Fibroblast of skin of back (primary cell): Measurements from ENCODE around the gene HNRNPU. TPM values are rescaled to one million over a fixed set of nuclear protein-coding genes. Genes with fewer than 3 reads are reported as not detected.

Experiments used
- DNase-seq: peaks from one replicate; pipeline ENCODE4 v3.0.0-alpha.2; 2013
- polyA plus RNA-seq, 2 experiments: library from polyadenylated mRNA; unstranded; fragments of 120-200 nt; gene quantifications; one replicate each; pipeline ENCODE4 v1.2.1, GENCODE V29; 2013; ENCODE audit not compliant: insufficient read length in 2 of 2

HNRNPU gene
- 320 TPM for polyA plus RNA-seq (2013, experiment 1 of 2; ENCODE audit: insufficient read length)
- polyA plus RNA-seq (2013, experiment 2 of 2; ENCODE audit: insufficient read length): 226 TPM

DNA sequence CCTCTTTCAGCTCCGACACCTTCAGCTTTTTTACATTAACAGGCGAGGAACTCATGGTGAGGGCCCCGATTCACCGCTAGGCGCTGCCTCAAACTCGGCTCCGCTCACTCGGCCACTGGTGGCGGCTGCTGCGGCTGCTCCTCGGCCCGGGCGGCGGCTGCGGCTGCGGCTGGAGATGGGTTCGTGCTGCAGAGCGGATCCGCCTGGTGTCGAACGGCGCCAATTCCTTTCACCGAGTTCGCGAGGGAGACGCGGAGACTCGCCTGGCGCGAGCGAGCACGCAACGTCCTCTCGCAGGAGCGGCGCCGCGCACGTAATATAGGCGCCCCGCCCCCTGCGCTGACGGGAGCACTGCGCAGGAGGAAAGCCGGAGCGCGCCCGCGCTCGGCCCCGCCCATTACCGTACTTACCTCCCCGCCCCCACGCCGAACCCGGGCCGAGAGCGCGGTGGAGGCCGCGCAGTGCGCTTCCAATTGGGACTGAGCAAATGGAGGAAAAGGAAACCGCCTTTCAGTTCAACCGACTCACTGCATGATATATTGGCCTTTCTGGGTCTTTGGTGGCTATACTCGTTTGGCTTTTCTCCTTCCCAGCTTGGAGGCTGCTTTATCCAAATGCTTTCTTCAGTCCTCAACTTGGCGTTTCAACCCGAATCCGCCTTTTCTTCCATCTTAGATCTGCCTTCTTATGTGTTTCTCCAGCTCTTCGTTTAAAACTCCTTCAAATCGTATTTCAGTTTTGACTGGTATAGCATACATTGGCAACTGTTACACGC lies at the start of gene HNRNPU:
TSS of gene HNRNPU (minus strand) at position 291 of the 775 bp plus-strand sequence. CDS start at position 55, 236 bp downstream.
- DNase-seq: peak; percentile 96

DNA sequence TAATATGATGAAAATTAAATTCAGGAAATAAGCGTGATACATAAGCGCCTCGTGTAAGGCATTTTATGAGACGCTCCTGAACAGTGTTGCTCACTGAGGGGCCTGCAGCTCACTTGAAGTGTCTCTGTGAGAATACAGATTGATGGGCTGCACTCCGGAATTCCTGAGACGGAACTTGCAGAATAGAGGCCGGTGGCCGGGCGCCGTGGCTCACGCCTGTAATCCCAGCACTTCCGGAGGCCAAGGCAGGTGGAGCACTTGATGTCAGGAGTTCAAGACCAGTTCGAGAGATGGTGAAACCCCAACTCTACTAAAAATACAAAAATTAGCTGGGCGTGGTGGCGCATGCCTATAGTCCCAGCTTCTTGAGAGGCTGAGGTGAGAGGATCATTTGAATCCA lies 49.5 kb upstream of the HNRNPU start:
- no peak for DNase-seq

DNA sequence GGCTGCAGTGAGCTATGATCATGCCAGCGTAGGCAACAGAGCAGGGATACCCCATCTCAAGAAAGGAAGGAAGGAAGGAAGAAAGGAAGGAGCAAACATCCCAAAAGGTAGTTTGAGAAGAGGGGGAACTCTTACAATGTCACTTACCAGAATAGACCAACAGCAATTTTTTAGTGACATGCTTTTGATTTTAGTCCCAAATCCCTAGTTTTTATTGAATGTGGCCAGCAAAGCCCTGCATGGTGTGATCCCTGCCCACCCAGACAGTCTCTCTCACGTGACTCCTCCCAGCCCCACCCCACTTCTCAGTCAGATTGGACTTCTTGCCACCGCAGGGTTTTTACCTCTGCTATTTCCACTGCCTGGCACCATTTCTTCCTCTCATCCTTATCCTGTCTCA lies 39.8 kb upstream of the HNRNPU start:
- no peak for DNase-seq

DNA sequence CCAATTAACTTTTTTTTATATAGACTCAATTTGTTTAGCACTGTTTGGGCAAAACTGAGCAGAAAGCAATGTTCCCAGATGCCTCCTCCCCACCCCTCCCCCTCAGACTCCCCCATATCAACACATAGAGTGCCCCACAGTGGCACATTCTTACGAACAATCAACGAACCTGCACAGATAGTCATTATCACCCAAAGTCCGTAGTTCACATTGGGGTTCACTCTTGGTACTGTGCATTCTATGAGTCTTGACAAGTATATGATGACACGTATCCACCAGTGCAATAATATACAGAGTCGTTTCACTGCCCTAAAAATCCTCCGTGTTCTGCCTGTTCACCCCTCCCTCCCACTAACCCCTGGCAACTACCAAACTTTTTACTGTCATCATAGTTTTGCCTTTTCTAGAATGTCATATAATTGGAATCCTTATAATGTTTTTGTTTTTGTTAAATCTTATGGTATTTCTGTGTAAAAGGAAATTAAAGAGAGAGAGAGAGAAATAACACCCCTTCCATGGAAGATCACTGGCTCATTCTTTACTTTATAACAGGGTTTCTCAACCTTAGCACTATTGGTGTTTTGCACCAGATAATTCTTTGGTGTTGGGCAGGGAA lies 37.2 kb upstream of the HNRNPU start:
- DNase-seq: peak; percentile 66

DNA sequence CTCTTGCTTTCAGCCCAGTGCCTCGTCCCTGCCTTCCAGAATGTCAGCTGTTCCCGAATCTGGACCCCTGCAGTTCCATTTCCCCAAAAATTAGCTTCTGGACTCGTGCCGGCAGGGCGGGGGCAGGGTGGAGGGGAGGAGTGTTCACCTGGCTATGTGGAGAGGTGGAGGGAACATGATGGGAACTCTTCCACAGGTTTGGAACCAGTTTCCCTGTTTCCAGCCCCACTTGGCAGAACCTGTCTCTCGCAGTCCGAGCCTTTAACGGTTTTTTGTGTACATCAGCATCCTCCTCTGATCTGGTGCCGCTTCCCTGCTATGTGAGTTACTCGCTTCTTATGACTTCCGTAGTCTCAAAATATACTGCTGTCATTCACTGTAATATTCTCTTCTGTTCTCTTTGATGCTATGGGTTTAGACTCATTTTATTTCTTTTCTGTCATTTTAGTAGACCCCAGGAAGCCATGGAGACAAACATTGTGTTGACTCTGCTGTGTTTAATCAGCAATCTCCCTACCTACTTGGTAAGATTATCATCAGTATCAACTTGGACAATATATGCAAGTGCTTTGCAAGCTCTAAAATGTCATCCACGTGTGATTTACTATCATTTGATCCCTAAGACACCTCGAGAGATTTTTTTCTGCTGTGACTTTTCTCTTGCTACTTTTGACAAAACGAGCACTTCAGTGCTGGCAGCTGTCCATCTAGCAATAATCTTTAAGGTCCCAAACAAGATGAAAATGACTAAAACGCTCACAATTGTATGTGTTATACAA lies 33.3 kb upstream of the HNRNPU start:
- DNase-seq: no peak

DNA sequence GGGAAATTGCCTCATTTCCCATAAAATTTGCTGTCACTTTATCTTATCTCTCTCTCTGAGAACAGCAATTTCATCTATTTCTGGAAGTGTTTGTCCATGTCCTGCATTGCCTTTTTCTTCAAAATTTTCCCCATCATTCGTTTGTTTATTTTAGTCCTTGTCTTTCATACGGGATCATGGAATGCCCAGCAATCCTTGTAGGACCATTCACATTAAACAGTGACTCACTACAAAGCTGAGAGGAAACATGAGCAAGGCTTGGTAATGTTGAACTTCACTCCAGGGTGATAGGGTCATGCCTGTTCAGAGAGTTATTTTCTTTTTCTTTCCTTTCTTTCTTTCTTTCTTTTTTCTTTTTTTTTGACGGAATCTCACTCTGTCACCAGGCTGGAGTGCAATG lies 32.2 kb upstream of the HNRNPU start:
- DNase-seq: peak; percentile 87

DNA sequence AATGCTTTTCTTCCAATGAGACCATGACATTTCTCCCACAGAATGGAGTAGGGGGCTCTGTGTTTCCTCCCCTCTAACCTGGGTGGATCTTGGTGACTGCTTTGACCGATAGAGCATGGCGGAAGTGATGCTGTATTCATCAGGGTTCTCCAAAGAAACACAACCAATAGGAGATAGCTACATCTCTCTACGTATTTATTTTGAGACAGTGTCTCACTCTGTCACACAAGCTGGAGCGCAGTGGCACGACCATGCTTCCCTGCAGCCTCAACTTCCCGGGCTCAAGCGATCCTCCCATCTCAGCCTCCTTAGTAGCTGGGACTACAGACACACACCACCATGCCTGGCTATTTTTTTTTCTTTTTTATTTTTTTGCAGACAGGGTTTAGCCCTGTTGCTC lies 29.5 kb upstream of the HNRNPU start:
- no peak for DNase-seq

DNA sequence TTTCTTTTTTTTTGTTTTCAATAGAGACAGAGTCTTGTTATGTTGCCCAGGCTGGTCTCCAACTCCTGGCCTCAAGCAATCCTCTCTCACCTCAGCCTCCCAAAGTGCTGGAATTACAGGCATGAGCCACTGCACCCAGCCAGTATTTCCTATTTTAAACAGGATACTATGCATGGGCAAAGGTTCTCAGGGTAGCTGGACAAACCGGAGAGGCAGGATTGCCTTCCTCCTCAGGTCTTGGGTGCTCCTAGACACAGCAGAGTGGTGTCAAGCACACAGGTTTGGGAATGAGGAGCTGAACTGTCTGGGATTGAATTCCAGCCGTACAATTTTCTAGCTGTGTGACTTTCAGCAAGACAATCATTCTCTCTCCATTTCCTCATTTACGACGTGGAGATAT lies 22.9 kb upstream of the HNRNPU start:
- DNase-seq: no peak

DNA sequence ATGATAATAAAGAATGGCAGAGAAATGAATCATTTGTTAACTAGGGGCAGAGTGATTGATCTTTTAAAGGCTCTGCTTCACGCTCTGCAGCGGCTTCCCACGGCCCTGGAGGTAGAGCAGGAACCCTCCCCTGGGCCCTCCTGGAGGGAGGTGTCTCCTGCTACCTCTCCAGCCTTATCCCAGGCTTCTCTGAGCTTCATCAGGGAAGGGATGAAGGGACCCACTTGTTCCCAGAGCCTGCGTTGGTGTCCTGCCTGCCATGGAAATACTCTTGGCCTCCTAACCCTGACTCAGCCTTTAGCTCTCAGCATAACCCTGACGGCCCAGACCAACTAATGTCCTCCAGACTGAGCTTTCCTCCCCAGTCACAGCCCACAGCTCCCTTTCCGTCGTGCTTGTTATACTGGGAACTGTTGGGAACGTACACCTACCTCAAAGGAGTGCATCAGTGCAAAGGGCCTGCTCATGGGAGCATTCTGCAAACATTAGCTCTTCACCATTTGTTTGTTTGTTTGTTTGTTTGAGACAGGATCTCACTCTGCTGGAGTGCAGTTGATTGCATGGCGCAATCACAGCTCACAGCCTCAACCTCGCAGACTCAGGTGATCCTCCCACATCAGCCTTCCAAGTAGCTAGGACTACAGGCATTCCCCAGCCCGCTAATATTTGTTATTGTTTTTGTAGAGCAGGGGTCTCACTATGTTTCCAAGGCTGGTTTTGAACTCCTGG lies 17.4 kb upstream of the HNRNPU start:
- no peak for DNase-seq

DNA sequence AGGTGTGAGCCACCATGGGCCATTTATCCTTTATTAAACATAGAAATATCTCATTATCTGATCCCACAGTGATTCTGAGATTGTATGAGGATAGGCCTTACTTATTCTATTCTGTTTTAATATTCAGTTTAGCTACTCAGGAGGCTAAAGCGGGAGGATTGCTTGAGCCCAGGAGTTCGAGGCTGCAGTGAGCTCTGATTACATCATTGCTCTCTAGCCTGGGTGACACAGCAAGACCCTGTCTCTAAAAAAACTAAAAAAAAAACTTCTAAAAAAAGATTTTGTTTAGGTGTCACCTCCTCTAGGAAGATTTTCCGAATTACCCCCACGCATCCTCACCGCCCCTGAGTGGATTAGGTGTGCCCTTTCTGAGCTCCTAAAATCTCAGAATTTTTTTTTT lies 14.3 kb upstream of the HNRNPU start:
- DNase-seq: no peak

DNA sequence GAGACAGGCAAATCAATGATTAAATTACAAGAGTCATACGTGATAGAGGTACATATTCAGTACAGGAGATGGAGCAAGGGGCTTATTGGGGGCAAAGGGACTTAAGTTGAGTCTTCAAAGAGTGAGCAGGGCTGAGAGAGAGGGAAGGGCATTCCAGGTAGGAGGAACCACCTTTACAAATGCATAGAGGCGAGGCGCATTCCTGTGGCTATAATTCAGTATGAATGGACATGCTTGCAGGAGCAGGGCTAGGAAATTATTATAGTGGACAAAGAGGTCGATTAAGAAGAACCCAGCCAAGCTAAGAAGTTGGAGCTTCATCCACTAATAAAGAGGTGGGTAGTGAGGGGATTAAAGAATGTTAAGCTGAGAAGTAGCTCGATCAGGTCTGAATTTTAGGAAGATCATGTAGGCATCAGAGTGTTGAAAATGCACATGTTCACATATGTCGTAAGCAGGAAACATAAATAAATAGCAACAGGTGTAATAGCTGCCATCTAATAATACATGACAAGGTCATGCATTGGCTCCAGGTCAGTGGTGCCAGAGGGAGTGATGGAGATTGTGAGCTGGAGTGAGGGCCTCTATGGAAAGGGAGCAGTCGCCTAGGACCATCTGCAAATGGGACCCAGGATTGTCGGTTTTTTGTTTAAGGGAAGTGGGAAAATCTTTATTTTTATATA lies 12.0 kb upstream of the HNRNPU start:
- no peak for DNase-seq

DNA sequence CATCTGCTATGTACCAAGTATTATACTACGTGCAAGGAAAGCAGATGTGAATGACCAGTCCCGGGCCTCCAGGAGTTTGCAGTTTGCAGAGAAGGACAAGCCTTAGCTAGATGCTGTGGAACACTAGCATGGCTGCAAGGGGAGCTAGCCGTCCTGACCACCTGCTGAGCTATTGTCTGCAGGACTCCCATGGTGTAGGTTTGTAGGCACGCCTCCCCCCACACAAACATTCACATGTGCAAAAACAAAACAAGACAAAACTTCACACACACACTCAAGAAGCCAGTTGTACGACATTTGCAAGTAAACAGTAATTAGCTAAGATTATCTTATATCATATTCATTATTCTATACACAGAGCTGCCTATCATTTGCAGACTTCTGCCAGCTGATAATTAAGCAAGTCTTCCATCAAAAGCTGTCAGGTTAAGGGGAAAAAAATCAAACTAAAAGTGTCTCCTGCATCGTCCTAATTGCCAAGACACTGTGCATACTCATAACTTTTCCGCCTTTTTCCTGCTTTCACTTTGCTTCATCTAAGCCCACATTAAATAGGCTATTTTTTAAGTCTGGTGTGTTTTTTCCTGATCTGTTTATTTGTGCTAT lies 10.7 kb upstream of the HNRNPU start:
- no peak for DNase-seq

DNA sequence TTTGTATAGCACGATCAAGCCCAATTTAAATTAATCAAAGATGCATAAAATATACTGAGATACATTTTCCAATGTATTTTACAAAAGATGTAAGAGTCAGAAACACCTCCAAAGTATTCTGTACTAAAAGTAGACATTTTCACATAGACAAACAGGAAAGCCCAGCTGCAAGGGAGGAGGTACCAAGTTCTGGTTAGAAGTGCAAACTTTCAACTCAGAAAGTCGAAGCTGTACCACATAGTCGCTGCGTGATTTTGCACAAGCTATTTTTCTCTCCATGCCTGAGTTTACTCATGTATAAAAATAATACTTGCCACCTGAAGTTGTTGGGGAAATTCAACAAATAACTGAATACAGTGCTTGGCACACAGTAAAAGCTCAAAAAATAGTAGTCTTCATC lies 5.6 kb upstream of the HNRNPU start:
- DNase-seq: no peak

DNA sequence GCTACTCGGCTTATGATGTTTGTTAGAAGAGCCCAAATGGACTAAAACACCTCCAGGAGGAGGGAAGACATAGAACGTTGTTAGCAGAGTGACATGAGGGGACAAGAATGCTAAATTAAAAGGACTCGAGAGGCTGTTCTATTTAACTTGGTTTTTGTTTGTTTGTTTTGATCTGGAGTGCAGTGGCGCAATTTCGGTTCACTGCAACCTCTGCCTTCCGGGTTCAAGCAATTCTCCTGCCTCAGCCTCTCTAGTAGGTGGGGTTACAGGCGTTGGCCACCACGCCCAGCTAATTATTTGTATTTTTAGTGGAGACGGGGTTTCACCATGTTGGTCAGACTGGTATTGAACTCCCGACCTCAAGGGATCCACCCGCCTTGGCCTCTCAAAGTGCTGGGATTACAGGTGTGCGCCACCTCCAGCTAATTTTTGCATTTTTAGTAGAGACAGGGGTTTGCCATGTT lies 5.1 kb upstream of the HNRNPU start:
- DNase-seq: no peak

DNA sequence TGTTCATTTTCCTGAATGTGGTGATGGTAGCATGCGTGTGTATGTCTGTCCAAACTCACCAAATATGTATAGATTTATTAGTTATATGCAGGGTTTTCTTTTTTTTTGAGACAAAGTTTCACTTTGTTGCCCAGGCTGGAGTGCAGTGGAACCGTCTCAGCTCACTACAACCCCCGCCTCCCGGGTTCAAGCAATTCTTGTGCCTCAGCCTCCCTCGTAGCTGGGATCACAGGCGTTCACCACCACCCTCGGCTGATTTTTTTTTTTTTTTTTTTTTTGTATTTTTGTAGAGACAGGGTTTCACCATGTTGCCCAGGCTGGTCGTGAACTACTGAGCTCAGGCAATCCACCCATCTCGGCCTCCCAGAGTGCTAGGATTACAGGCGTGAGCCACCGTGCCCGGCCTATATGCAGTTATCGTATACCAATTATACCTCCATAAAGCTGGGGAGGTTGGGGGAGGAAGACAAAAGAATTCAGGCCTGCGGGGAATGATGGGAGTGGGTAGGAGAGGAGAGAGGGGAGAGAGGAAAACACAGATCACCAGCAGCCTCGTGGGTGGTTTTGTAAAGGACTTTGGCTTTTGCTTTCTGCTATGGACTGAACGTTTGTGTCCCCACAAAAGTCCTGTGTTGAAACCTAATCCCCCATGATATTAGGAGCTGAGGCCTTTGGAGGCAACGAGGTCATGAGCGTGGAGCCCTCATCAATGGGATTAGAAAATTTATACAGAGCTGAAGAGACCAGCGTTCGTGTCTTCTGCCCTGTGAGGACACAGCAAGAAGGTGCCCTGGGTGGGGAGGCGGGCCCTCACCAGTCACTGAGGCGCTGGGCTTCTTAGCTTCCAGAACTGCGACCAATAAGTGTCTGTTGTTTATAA lies 4.4 kb upstream of the HNRNPU start:
- no peak for DNase-seq

DNA sequence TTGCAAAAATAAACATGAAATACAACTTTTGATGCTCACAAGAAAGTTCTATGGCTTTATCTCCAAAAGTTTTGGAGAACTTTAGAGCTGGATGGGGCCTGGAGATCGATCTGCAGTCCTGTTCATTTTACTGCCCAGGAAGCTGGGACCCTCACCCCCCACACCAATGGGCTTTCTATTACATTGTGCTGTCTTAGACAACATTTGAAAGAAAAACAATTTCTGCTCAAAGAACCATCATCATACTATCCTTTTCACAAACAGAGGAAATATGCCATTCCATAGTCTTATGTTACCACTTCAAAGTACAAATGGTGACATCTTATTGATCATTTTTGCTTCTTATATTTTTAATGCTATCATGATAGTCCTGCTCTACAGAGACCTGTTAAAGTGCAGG lies 2.0 kb upstream of the HNRNPU start:
- no peak for DNase-seq

DNA sequence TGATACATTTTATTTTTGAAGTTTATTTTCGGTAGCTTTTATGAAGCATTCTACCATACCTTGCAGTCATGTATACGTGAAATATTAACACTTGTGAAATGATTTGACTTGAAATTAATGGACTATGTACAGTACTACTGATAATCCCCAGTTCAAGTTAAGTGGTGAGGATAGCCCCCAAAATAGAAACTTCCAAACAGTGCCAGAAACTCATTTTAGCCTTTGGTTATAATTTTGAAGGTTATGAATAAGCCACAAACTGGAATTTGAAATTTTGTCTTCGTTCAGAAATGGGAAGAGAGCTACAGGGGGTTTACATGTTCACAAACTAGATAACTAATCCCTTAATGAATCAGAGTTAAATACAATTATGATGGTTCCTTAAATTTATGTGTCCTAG lies 1.5 kb upstream of the HNRNPU start:
- DNase-seq: no peak

DNA sequence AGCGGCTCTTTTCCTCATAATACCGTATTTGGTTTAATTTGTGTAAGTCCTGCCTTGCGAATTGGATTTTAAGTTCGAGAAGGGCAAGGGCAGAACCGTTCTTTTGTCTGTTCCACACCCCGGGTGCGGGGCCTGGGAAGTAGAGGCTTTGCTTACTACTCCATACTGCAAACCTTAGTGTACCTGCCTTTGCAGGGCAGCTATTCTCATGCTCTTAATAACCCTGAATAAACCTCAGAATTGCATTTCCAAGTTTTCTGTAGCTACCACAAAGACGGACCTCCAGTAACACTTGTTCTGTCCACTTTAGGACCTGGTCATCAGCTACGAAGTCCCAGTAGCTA lies 657 bp upstream of the HNRNPU start:
- DNase-seq: no peak

DNA sequence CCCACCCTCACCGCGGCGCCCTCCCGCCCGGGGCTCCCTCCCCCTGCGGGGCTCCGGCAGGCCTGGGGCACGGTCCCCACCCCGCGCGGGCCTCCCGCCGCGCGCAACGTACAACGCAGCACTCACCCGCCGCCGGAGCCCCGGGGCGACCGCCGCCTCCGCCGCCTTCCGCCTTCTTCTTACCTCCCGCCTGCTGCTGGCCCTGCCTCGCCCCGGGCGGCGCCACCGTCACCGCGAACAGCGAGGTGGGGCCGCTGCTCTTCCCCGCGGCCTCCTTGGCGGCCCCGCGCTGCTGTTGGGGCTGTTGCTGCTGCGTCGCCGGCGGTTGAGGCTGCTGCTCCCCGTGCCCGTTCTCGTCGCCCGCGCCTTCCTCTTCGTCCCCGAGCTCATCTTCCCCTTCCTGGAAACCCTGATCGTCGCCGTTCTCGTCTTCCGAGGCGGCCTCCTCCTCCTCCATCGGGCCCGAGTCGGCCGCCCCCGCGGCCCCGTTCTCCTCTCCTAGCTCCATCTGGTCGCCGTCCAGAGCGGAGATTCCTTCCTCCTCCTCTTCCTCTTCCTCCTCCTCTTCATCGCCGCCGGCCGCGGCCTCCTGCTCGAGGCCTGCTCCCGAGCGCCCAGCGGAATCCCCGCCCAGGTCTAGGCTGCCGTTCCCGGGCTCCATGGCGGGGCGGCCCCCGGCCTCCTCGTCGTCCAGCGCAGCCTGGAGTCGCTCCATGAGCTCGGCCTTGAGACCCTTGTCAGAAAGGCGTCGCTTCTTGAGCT lies 671 bp downstream of the HNRNPU start:
- no peak for DNase-seq
